Neural cell (in vitro differentiated cells): ENCODE results near the gene GALT.

Experiments used
- POLR2AphosphoS5 ChIP-seq: IDR thresholded peaks from 2 replicates; pipeline ENCODE4 v1.6.1; 2012
- SMC3 ChIP-seq: fragments of 450-650 bp; conservative IDR thresholded peaks from 2 replicates; pipeline ENCODE4 v1.6.1; 2014; ENCODE audit warnings: antibody characterized with exemption, mild to moderate bottlenecking, moderate library complexity; ENCODE audit not compliant: poor library complexity
- TF ChIP-seq, protein P1 (sequence below): fragments of 450-650 bp; IDR thresholded peaks from 2 replicates; pipeline ENCODE4 v1.5.1; 2014; ENCODE audit warnings: antibody characterized with exemption, mild to moderate bottlenecking, moderate library complexity; ENCODE audit not compliant: poor library complexity, severe bottlenecking

- TF ChIP-seq POLR2AphosphoS5 (no peak), SMC3 (no peak)
- TF ChIP-seq, protein P1, sequence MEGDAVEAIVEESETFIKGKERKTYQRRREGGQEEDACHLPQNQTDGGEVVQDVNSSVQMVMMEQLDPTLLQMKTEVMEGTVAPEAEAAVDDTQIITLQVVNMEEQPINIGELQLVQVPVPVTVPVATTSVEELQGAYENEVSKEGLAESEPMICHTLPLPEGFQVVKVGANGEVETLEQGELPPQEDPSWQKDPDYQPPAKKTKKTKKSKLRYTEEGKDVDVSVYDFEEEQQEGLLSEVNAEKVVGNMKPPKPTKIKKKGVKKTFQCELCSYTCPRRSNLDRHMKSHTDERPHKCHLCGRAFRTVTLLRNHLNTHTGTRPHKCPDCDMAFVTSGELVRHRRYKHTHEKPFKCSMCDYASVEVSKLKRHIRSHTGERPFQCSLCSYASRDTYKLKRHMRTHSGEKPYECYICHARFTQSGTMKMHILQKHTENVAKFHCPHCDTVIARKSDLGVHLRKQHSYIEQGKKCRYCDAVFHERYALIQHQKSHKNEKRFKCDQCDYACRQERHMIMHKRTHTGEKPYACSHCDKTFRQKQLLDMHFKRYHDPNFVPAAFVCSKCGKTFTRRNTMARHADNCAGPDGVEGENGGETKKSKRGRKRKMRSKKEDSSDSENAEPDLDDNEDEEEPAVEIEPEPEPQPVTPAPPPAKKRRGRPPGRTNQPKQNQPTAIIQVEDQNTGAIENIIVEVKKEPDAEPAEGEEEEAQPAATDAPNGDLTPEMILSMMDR = no peak
Measured at GRCh38 chr9:34662526-34663302, 16.2 kb downstream of the GALT start, which contains the start of gene CCL27.
